HG03064 (cell line): ENCODE measurements around the gene MYO9B.
A peak's percentile ranks its signal among the peaks of the same experiment; 100 is the strongest.

Source experiments
- ATAC-seq: cut with Tn5 transposase; IDR thresholded peaks from one replicate; pipeline ENCODE4 v1.9.1; 2021; ENCODE audit warnings: low read depth; ENCODE audit not compliant: unreplicated experiment

MYO9B gene

GRCh38 chr19:17206736-17207581 is 131.4 kb downstream of the MYO9B start:
- ATAC-seq, result no peak

DNA sequence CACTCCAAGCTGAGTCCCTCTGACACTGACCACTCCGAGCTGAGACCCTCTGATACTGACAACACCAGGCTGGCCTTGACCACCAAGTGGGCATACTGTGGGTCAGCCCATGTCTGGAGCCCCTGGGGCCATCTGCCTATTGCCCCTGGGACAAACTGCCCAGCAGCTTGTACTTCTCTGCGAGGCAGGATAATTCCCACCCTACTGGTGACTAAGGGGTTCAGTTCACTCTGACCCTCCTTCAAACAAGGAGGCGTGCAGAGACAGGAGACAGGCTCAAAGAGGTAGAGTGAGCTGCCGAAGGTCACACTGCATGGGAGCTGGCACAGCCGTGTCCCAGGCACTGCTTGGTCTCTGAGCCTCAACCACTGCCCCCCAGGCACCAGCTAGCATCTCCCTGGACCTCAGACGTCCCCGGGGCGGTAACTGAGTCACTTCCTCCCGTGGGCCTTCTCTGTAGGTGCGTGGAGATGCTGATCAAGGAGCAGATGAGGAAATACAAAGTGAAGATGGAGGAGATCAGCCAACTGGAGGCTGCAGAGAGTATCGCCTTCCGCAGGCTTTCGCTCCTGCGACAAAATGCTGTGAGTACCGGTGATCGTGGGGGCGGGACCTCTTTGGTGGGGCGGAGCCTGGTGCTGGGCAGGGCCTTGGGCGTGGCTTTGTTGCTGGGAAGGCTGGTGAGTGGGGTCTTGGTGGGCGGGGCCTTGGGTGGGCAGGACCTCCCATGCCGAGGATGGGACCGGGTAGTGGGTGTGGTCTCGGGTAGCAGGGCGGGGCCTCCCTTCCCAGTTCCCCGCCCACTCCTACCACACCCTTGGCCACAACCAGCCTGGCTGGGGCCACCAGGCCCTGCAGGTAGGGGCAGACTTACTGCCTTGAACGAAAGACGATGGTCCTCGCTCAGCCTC is 133.8 kb downstream of the MYO9B start:
- ATAC-seq, result no peak

DNA sequence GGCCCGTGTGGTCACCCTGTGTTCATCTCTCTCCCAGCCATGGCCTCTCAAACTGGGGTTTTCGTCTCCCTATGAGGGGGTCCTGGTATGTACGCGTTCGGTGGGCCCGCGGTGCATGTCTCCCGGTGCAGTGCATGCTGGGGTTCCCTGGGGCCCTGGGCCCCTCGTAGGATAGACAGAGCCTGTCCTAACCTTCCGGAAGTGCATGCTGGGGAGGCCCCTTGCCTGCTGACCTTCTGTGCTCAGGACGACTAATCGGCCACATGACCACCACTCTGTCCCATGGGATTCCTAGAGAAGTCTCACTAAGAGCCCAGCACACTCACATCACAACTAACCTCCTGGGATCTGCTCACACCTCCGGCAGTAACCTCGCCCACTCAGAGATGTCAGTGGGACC is 134.7 kb downstream of the MYO9B start:
- ATAC-seq, result no peak

DNA sequence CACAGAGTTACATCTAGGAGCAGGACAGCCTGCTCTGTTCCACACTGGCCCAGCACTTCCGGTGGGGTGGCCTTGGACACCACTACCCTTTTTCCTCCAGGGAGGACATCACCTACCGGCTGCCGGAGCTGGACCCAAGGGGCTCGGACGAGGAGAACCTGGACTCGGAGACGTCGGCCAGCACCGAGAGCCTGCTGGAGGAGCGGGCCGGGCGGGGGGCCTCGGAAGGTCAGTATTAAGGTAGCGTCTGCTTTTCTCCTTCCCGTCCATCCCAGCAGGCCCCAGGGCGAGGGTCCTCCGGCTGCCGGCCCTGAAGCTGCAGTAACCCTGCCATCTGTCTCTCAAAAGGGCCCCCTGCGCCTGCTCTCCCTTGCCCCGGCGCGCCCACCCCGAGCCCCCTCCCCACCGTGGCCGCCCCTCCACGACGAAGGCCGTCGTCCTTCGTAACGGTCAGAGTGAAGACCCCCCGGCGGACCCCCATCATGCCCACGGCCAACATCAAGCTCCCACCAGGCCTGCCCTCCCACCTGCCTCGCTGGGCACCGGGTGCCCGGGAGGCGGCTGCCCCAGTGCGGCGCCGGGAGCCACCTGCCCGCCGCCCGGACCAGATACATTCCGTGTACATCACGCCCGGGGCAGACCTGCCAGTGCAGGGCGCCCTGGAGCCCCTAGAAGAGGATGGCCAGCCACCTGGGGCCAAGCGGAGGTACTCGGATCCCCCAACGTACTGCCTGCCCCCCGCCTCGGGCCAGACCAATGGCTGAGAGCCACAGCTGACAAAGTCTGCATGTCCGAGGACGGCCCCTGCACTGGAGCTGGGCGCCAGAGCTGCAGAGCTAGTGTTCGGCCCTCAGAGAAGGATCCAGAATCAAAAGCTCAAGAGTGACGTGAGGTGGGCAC is 136.2 kb downstream of the MYO9B start:
- no peak for ATAC-seq

- no peak for ATAC-seq
Measured at GRCh38 chr19:17213334-17213733, 137.8 kb downstream of the MYO9B start.

- no peak for ATAC-seq
Measured at GRCh38 chr19:17214508-17215126, 139.0 kb downstream of the MYO9B start.

- ATAC-seq, result peak; percentile 65
Measured at GRCh38 chr19:17215127-17215971, 139.8 kb downstream of the MYO9B start, which contains the start of gene USE1. USE1 (plus strand) TSS chr19:17215357; CDS start chr19:17215406, 49 bp downstream.

DNA sequence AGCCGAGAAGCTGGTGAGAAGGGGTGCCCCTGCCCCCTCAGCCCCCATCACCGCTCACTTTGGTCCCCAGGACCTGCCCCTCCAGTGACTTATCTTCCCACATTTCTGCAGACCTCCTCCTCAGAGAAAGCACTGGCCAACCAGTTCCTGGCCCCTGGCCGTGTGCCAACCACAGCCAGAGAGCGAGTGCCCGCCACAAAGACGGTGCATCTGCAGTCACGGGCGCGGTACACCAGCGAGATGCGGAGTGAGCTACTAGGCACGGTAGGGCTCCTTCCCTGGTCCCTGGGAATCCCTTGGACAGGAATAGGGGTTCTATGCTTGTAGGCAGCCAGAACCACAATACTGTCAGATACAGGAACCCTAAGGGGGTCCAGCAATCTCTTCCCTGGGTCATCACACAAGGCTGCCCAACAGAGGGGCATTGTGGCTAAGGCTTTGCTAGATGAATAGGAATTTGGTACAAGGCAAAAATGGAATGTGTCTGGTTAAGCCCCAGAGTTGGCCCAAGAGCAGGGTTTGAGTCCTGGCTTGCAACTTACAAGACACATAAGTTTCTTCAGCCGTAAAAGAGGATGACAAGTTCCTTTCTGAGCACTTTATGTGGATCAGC is 140.6 kb downstream of the MYO9B start:
- no peak for ATAC-seq

DNA sequence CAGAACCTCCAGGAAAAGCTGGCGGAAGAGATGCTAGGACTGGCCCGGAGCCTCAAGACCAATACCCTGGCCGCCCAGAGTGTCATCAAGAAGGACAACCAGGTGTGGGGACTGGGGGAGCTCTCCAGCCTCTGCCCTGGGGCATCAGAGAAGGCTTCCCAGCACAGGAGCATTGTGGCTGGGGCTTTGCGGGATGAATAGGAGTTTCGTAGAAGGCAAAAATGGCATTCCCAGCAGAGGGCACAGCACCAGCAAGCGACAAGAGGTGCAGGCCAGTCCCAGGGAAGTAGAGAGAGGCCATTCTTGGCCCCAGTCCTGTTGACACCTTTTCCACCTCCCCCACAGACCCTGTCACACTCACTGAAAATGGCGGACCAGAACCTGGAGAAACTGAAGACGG is 143.7 kb downstream of the MYO9B start:
- ATAC-seq, result no peak

DNA sequence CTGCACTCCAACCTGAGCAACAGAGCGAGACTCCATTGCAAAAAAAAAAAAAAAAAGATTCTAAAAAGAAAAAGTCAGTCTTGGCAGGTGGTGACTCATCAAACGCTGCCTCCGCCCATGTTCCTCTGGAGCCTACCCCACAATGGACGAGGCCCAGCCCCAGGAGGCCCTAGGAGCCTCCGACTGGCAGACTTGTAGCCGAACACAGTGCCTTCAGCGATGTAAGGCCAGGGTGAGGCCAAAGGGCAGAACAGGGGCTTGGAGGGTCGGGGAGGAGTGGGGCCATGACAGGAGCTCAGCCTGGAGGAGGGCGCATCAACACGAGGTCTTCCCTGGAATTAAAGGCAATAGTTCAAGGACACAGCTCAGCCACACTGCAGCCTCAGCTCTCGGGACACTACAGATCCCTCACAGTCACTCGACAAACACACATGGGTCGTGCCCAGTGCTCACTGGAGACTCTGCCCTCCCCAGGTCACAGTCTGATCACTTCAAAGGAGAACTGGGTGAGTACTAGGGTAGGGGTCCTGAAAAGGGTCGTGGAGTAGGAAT is 144.7 kb downstream of the MYO9B start:
- no peak for ATAC-seq

- ATAC-seq, result no peak
Measured at GRCh38 chr19:17225053-17225452, 149.5 kb downstream of the MYO9B start.

DNA sequence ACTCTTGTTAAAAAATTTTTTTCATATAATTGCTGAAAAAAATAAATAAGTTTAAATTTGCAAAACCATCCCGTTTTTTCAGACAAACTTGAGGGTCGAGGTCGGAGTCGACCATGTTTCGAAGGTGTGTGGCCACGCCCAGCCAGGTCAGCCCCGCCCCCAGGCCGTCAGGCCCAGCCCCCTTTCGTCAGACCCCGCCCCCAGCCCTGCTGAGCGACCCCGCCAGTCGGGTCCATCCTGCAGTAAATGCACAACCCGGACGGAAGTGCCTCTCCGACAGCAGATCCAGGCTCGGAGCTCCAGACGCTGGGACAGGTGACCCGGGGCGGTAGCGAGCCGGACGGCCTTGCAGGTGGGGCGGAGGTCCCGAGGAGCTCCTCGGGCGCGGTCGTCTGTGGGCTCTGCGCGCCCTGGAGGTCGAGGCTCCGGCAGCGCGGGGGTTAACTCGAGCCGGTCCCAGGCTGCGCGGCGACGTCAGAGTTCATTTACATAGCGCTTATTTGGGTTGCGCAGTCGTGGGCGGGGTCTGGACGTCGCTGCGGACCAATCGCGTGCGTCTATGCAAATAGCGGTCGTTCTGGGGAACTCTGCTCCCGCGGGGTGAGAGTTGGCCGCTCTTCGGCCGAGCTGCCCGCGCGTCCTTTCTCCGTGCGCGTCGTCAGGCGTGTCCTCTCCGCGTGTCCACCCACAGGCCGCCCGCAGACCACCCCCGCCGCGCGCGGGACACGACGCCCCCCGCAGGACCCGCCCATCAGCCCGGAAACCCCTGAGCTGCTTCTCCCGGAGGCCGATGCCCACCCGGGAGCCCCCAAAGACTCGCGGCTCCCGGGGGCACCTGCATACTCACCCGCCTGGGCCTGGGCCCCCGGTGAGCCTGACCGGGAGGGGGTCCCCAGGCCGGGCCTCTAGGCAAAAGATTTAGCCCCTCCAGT is 150.7 kb downstream of the MYO9B start, which contains the start of gene OCEL1:
Gene OCEL1, plus strand, starts transcription at position 225 of the 932 bp plus-strand sequence. Its CDS starts 22 bp downstream, at position 247.
- ATAC-seq, result peak; percentile 96

DNA sequence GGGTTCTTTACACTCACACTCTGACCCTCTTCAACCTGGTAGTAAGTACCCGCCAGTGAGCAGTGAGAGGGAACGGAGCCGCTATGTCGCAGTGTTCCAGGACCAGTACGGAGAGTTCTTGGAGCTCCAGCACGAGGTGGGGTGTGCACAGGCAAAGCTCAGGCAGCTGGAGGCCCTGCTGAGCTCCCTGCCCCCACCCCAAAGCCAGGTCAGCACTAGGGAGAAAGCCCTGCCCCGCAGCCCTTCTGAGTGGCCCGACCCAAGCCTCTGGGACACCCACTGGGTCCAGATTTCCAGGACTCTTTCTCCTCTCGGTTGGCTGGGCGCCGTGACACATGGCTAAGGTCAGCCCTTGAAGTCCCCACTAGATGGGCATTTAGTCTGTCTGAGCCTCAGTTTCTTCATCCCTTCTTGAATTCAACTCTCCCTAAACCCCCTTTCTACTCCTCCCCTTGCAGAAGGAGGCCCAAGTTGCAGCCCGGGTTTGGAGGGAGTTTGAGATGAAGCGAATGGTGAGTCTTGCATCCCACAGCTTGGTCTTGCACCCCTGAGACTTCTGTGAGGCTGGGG is 152.3 kb downstream of the MYO9B start:
- ATAC-seq, result no peak

GRCh38 chr19:17229890-17230289 is 154.3 kb downstream of the MYO9B start:
- ATAC-seq, result no peak

DNA sequence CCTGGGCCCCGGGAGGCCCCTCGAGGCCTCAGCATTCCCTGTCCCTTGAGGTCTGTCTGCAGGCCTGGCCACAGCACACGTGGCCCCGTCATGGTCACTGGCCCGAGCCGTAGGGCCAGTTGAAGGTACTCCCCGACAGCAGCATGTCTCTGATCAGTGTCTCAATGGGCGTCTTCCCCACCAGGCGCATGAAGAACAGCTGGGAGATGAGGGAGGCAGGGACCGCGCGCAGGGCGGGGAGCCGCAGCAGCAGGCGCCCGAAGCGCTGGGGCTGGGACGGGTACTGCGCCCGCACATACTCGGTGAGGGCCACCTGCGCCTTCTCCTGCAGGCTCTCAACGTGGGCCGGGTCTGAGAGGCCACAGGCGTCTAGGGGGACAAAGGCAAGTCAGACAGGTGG is 156.7 kb downstream of the MYO9B start:
- ATAC-seq, result no peak

DNA sequence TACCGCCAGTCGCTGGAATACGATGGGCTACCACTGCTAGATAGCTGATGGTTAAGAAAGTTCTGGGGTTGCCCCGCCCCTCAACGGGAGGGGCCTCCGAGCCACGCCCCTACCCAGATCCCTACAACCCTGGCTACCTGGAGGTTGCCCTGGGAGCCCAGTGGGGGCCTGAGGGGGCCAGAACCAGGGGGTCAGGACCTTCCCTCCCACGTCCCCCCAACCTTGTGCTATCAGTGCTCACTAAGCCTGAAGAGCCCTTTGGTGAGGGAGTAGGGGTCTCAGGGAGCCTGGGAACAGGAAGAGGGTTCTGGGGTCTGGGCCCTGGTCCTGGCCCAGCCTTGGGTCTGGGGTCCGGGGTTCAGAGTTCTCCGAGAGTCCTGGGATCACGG is 159.3 kb downstream of the MYO9B start:
- no peak for ATAC-seq
